C4-2B (cell line): Measurements from ENCODE around the gene SLC6A19.

Experiments
- H3K27ac ChIP-seq: fragments of 450-650 bp; 2 replicates; pipeline ENCODE4 v1.5.1; 2017
- ZFX ChIP-seq: fragments of 450-650 bp; IDR thresholded peaks from 2 replicates; pipeline ENCODE4 v1.6.1; 2017
- TF ChIP-seq, protein P1 (sequence below): fragments of 450-650 bp; conservative IDR thresholded peaks from 2 replicates; pipeline ENCODE4 v1.5.1; 2017; ENCODE audit warnings: mild to moderate bottlenecking

Gene SLC6A19

GRCh38 chr5:1218351-1219080 lies 17.1 kb downstream of the SLC6A19 start:
- no peak for TF ChIP-seq ZFX
- TF ChIP-seq, protein P1, sequence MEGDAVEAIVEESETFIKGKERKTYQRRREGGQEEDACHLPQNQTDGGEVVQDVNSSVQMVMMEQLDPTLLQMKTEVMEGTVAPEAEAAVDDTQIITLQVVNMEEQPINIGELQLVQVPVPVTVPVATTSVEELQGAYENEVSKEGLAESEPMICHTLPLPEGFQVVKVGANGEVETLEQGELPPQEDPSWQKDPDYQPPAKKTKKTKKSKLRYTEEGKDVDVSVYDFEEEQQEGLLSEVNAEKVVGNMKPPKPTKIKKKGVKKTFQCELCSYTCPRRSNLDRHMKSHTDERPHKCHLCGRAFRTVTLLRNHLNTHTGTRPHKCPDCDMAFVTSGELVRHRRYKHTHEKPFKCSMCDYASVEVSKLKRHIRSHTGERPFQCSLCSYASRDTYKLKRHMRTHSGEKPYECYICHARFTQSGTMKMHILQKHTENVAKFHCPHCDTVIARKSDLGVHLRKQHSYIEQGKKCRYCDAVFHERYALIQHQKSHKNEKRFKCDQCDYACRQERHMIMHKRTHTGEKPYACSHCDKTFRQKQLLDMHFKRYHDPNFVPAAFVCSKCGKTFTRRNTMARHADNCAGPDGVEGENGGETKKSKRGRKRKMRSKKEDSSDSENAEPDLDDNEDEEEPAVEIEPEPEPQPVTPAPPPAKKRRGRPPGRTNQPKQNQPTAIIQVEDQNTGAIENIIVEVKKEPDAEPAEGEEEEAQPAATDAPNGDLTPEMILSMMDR: no peak
- no peak overlapping the region for H3K27ac ChIP-seq

GRCh38 chr5:1219098-1219767 lies 17.8 kb downstream of the SLC6A19 start:
- no peak overlapping the region for H3K27ac ChIP-seq

DNA sequence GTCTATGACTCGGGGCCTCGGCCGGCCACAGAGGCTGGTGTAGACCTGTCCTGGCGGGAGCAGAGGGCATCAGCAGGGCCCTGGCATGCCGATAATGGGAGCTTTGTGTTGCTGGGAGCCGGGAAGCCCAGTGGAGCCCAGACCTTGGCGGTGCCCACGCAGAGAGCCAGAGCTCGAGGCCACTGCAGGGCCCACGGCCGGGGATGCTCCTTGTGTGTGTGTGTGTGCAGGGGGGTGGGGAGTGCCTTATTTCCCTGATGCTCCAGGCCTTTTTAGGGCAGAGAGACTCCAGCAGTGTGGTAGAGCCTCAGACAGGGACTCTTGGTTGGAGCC lies 18.3 kb downstream of the SLC6A19 start:
- H3K27ac ChIP-seq: no peak overlapping the region
- TF ChIP-seq ZFX: no peak
- TF ChIP-seq, protein P1: no peak

More at GRCh38 chr5:1219098-1219767, 17.8 kb downstream of the SLC6A19 start:
- no peak for TF ChIP-seq ZFX
- TF ChIP-seq, protein P1: no peak

GRCh38 chr5:1220351-1220750 lies 19.0 kb downstream of the SLC6A19 start:
- no peak for TF ChIP-seq ZFX
- TF ChIP-seq, protein P1: no peak

DNA sequence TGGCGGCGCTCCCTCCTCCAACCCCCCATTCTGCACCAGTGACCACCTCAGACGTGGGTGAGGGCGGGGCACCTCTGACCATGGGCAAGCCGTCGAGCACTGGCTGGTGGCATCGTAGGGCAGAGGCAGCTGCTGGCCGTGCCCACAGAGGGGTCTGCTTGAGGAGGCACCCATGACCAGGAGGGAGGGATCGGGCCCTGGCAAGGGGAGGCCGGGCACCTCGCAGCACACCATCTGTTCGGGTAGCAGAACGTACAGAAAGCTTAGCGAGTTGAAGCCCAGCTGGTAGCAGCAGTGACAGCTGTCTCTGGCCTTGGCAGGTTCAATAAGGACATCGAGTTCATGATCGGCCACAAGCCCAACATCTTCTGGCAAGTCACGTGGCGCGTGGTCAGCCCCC lies 19.4 kb downstream of the SLC6A19 start:
- no peak for TF ChIP-seq ZFX
- TF ChIP-seq, protein P1: no peak
- no peak overlapping the region for H3K27ac ChIP-seq

More at GRCh38 chr5:1220351-1220750, 19.0 kb downstream of the SLC6A19 start:
- H3K27ac ChIP-seq: no peak overlapping the region

GRCh38 chr5:1221721-1222120 lies 20.3 kb downstream of the SLC6A19 start:
- no peak overlapping the region for H3K27ac ChIP-seq
- TF ChIP-seq ZFX: no peak
- TF ChIP-seq, protein P1: no peak

GRCh38 chr5:1222147-1222546 lies 20.8 kb downstream of the SLC6A19 start:
- TF ChIP-seq, protein P1: no peak
- TF ChIP-seq ZFX: no peak
- no peak overlapping the region for H3K27ac ChIP-seq
